HG03159 (cell line): ENCODE data around the gene CLDN7.

ENCODE experiments used
- ATAC-seq: cut with Tn5 transposase; IDR thresholded peaks from one replicate; pipeline ENCODE4 v1.9.1; 2021; ENCODE audit warnings: mild to moderate bottlenecking, moderate library complexity; ENCODE audit not compliant: unreplicated experiment

The CLDN7 gene

DNA sequence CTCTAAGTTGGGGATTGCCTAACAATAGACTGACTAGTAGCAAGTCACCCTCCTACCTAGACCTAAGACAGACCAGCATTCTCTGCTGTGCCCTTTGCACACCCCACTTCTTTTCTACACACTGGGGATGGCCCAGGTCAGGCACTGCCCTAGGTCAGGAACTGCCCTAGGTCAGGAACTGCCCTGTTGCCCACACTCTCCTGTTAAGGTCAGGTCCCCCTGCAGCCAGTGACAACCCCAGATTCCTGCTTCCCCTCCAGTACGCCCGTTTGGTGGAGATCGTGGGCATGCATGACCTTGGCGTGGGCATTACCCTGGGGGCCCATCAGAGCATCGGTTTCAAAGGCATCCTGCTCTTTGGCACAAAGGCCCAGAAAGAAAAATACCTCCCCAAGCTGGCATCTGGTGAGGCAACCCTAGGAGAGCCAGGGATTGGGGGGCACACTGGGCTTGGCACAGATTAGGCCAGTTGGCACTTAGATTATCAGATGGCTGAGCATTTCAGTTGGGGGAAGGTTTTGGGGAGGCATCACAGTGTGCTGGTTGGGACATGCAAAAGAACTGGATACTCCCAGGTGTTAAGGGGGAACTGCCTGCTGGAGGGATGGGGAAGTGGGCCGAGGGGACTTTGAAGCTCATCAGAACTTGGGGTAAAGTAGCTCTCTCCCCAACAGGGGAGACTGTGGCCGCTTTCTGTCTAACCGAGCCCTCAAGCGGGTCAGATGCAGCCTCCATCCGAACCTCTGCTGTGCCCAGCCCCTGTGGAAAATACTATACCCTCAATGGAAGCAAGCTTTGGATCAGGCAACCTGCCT lies 40.8 kb downstream of the CLDN7 start:
- no peak for ATAC-seq

DNA sequence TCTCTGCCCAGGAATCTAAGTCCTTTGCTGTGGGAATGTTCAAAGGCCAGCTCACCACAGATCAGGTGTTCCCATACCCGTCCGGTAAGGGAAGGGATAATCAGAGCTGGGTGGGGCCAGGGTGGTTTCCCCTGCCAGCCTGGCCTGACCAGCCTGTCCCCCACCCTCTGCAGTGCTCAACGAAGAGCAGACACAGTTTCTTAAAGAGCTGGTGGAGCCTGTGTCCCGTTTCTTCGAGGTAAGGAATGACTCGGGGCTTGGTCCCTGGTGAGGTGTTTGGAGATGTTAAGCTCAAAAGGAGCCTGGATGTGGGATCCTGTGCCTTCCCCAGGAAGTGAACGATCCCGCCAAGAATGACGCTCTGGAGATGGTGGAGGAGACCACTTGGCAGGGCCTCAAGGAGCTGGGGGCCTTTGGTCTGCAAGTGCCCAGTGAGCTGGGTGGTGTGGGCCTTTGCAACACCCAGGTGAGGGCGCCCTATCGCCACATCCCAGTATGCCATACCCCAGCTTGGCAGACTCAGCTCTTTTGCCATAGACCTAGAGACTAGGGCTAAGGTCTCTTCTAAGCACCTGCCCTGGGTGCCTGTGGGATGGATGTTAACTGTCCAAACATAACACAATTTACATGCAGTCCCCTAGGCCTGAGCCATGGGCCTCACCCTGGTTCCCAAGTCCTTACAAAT lies 41.5 kb downstream of the CLDN7 start:
- ATAC-seq: no peak

DNA sequence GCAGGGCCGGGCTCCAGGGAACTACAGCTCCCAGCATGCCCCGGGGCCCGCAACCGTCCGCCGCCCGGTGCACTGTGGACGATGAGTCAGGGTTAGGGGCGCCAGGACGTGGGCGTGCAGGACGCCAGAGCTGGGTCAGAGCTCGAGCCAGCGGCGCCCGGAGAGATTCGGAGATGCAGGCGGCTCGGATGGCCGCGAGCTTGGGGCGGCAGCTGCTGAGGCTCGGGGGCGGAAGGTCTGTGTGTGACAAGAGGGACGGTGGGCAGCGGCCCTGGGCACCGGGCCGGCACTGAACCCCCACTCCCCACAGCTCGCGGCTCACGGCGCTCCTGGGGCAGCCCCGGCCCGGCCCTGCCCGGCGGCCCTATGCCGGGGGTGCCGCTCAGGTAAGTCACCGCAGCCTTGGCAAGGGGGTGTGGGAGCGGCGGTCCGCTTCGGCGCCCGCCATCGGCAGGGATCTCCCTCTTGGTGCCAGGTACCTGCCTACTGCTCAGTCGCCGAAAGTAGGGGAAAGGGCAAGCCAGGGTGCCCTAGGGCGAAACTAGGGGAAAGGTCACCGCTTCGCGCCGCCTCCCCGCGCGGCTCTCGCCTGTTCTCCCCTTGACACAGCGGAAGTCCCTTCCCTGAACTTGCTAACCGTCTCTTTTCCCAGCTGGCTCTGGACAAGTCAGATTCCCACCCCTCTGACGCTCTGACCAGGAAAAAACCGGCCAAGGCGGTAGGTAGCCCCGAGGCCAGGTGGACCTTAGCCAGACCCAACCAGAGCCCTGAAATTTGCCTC lies 42.3 kb downstream of the CLDN7 start, which contains the start of the genes ACADVL and DLG4:
TSS of gene ACADVL (plus strand) at position 127 of the 781 bp plus-strand sequence. CDS start at position 174, 47 bp downstream.
TSS of gene DLG4 (minus strand) at position 25 of the 781 bp plus-strand sequence.
- ATAC-seq: peak; percentile 46

DNA sequence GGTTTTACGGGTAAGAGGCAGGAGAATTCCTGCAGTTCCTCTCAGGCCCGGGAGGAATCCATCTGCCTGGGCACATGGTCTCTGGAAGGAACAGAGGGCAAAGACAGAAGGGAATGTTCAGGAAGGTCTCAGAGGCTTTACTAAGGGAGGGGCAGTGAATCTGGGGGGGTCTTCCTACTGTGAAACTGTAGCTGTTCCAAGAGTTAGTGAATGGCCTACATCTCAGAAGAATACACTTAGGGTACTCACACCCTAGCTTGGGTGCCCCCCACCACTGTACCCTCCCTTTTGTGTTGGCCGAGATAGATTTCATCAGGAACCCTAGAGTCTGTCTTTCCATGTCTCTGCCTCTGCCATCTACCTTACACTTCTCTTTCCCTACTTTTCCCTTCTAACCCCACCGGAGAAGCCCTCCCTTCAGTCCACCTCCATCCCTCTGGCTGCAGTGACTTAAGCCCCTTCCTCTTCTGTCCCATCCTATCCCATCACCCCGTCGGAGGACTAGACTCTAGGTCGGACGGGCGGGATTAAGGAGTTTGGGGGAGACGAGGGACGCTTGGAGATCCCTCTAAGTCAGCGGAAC lies 43.0 kb downstream of the CLDN7 start:
- ATAC-seq: no peak

DNA sequence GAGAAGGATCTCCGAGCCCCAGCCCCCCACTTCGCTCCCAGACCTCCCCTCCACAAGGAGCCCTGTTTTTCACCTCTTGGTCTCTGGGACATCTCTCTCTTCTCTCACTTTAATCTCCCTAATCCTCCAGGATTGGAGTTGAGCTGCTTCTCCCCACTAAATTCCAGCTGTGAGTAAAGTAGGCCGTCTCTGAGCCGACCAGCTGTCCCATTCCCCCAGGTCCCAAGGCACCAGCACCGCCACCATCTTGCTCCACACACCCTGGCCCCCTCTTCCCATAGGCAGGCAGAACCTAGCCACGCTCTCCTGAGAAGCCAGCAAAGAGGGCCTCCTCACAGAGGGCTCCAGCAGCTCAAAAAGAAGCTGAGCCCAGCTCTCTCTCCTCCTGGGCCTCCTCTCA lies 43.5 kb downstream of the CLDN7 start:
- ATAC-seq: no peak

DNA sequence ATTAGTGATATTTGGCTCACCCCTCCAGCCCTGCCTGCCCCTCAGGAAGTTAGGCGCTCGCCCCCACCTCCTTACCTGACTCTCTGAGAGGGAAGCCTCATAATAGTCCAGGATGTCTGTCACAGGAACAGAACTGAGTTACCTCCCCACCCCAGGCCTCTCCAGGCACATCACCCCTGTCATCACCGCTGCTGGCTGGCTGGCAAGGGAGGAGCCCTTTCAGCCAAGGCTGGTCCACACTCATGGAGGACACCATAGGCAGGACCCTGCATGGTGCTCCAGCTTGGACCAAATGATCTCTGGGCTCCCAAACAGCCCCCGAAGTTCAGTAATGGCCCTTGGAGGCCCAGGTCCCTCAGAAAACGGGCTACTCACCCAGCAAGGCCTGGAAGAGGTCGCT lies 44.1 kb downstream of the CLDN7 start:
- no peak for ATAC-seq

DNA sequence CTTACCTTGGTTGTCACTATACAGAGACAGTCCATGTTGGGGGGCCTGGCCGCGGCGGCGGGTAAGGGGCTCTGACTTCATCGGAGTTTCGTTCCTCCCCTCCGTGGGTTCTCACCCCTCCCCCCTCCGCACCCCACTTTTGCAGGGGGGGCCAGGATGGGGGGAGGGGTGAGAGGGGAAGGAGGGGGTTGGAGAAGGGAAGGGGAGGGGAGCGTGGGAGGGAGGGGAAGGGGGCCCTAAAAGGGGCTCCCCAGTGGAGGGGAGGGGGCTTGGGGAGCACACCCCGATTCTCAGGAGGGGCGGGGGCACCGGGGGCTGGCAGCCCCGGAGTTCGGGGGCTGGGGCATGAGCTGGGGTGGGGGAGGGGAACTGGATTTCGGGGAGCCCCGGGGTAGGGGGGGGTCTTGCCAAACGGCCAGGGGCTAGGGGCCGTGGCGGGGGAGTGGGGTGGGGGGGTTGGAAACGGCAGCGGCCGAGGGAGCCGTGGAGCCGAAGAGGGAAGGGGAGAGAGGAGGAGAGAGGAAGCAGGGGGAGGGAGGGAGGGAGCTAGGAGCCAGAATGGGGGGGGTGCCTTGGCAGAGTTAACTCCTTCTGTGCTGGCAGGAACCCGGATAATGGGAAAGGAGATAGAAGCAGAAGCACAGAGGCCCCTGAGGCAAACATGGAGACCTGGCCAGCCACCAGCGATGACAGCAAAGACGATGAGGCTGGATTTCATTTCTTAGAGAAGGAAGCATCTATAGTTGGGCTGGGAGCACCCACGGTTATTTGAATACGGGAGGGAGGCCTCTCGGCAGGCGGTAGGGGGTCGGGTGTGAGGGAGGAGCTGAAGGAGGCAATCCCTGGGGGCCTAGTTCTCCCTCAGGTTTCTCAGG lies 44.9 kb downstream of the CLDN7 start:
- no peak for ATAC-seq

DNA sequence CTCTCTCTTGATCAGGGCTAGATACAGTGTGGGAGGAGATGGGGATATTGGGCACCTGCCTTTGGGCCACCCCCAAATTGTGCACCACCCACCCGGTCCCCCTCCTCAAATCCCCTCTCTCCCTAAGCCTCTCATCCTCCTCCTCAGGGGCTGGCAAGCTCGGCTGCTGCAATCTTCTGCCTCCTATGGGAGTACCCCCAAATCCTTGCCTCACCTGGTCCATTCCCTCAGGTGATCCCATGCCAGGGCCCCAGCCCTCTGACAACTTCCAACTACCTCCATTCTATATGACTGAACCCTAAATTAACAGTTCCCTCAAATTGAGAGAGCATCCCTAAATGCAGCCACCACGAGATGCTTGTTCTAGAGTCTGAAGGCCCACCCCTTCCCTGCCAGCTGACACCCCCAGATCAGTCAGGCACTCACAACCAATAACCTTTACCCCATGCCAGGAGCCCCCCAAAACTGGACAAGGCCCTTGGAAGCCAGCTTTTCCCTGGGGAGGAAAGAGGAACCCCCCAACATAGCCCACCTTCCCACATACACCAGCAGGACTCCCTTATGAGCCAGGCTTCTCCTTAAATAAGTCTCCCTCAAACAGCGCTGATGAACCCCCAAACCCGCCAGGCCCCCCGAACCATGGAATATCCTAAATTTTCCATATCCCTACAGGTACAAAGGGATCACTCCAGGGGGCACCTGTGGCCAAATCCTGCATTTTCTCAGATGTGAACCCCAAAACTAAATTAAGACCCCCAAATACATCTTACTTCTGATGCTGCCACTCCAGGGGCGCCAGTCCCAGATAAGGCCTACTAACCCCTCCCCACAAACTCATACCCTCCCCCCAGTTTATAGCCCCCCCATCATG lies 45.8 kb downstream of the CLDN7 start:
- no peak for ATAC-seq

DNA sequence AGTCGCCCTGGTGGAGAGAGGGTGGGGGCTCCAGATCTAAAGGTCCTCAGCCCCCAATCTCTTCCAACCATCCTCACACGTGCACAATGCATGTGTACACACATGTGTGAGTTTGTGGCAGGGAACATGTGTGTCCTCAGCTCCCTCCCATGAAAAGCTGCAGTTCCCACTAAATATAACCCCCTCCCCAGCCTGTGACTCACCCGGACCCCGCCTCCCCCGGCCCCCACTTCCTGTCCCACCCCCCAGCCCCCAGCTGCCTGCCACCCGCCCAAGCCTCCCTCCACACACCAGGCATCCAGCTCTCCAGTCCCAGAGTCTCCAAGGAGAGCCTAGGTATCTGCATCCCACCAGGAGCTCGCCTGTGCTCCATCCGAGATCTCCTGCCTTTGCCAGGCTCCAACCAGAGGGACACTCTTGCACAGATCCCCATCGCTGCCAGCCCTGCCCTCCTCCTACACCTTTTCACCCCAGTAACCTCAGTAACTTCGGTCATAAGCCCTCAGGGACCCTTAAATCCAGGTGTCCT lies 46.6 kb downstream of the CLDN7 start:
- no peak for ATAC-seq

DNA sequence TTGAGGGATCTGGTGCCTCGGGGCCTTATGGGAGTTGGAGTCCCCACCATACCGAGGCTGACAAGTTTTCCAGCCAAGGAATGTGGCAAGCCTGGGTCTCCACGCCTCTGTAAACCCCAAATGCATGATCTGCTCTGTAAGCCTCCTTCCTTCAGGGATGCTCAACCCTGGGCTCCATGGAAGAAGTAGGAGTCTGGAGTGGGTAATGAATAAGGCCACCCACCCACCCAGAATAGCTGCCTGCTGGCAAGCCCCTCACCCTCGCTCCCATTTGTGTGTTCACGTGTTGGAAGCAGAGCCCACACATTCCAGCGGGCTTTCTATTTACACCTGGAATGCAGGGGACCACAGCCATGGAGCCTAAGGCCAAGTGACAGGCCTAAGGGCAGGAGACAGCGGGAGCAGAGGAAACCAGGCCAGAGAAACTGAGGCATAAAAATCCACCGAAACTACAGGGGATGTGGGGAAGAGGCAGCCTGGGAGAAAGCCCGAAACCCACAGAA lies 47.1 kb downstream of the CLDN7 start:
- ATAC-seq: no peak

DNA sequence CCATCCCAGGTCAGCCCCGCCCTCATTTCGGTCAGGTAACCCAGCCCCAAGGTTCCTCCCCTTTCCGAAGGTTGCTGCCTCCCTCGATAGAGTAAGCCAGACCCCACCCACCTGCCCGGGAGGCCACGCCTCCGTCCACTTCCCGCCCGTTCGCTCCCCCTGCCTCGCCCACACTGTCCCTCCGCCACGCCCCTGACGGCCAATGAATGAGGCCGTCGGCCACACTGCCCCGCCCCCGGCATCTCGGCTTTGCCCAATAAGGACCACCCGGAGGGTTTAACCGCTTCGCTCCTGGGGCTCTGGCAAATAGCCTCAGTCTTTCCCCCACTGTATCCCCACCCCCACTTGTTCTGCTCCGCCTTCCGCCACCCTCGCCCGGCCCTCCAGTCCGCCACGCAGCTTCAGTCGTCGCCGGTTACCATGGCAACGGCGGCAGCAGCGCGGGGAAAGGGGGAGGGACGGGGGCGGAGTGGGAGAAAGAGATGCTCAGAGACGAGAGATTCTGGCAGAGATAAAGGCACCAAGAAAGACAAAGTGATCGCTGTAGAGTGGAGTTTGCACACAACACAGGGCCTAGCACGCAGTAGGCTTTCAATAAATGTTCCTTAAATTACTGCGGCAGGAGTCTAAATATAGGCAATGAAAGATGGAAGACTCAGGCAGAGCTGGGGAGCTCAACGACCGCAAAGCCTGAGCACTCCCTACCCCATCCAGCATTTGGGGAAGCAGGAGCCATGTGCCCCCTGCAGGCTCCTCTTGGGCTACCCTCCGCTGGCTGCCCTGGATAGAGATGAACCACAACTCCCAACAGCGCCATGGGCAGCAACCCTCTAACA lies 47.8 kb downstream of the CLDN7 start:
- peak; percentile 81 for ATAC-seq

DNA sequence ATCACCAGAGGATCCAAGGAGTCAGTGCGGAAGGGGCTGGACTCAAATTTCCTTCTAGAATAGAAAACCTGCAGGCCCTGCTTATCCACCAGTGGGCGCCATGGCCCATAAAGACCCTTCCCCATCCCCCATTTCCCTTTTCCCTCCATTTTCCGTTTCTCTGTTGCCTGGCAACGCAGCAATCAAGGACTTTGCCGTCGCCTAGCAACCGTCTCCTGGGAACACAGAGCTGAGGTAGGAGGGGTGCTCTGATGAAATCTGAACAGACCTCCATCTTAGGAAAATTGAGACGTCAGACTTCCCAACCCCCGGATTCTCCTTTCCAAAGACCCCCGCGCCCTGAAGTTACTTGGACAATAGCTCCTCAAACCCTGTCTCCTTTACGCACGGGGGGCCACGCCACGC lies 48.4 kb downstream of the CLDN7 start:
- ATAC-seq: no peak

DNA sequence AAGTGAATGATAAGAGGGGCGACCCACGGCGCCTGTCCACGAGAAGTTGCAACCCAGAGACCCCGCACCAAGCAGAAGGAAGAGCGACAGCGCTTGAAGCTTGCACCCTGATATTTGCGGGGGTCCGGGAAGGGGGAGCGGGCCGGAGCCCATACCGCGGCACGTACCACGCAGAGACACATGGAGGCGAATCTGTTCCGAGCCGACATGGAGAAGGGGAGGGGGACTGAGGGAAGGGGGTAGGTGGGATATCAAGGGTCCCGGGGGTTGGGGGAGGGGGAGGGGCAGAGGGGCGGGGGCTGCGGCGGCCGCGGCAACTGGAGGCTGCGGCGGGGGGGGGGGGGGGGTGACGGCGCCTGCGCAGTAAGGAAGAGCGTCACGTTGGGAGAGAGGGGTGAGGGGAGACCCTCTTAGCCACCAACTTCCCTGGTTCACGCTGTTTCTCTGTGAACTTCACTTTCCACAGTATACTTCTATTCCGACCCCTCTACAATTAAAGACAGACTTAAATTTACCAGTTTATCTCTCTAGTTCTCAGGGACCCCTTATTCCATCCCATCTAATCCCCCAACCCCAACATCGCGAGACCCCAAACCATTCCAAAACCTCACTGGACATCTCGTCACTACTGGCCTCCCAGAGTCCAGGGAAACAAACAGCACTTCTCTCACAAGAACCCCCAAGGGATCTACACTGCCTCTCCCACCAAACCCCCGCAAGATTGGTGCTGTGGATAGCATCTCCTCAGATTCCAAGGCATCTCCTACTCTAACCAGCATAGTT lies 50.6 kb downstream of the CLDN7 start:
- no peak for ATAC-seq
